Measurements from ENCODE around the gene TMEM154. TPM values are rescaled to one million over a fixed set of nuclear protein-coding genes. Genes with fewer than 3 reads are reported as not detected.

TMEM154 gene
- polyA plus RNA-seq, 1 donor from 2014 or later = not detected

DNA sequence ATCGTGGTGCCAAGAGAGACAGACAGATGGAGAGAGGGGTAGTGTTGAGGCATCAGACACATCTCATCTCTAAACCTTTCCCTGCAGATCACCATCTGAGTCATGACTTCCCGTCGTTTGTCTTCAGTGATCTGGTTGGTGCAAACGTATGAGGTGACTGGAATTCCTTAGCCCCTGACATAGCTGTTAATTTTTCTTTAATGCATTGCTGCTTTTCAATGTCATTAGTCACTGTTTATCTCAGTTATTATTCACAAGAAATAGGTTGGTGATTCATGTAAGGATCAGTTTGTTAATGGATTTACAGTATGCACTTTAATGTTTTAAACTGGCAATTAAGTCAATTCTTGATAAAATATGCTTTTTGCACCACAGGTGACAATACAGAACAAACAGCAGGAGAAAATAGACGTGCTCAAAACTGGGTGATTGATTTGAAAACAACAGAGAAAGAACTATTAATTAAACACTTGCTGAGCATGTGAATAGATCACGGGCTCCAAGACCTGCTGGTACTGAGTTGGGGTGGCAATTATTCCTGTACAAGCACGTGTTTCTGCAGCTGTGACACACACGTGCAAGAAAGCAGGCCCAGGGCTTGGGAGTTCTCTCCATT lies 1.3 kb upstream of the TMEM154 start:
- H4K20me1 ChIP-seq (ENCODE audit: insufficient read depth) = no peaks in the 10 kb centered on the region
- H3K79me2 ChIP-seq (replicated peaks; ENCODE audit: insufficient read depth, low read length) = no peaks in the 10 kb centered on the region
- peaks cover 22% of the 10 kb centered on the region for H3K27me3 ChIP-seq (ENCODE audit: insufficient read depth, low read depth, low read length)
- H3K4me2 ChIP-seq (ENCODE audit: low read length) = no peak overlapping the region
- no peaks in the 10 kb centered on the region for H3K9me2 ChIP-seq (ENCODE audit: insufficient read depth, low read length)
- no peak overlapping the region for H3K4me3 ChIP-seq (ENCODE audit: low read length)
- TF ChIP-seq EZH2 (IDR thresholded peaks at IDR 0.05; ENCODE audit: borderline replicate concordance, insufficient read depth, low read length, poor library complexity, severe bottlenecking) (no peak), EP300 (conservative IDR thresholded peaks at IDR 0.05; ENCODE audit: poor library complexity, severe bottlenecking) (no peak), POLR2AphosphoS5 (IDR thresholded peaks at IDR 0.05) (no peak), RAD21 (conservative IDR thresholded peaks at IDR 0.05) (no peak), MXI1 (conservative IDR thresholded peaks at IDR 0.05; ENCODE audit: poor library complexity, severe bottlenecking) (no peak), SMC3 (conservative IDR thresholded peaks at IDR 0.05; ENCODE audit: poor library complexity) (no peak), TAF1 (IDR thresholded peaks at IDR 0.05; ENCODE audit: low read depth) (no peak)
- TF ChIP-seq, protein P1, sequence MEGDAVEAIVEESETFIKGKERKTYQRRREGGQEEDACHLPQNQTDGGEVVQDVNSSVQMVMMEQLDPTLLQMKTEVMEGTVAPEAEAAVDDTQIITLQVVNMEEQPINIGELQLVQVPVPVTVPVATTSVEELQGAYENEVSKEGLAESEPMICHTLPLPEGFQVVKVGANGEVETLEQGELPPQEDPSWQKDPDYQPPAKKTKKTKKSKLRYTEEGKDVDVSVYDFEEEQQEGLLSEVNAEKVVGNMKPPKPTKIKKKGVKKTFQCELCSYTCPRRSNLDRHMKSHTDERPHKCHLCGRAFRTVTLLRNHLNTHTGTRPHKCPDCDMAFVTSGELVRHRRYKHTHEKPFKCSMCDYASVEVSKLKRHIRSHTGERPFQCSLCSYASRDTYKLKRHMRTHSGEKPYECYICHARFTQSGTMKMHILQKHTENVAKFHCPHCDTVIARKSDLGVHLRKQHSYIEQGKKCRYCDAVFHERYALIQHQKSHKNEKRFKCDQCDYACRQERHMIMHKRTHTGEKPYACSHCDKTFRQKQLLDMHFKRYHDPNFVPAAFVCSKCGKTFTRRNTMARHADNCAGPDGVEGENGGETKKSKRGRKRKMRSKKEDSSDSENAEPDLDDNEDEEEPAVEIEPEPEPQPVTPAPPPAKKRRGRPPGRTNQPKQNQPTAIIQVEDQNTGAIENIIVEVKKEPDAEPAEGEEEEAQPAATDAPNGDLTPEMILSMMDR (IDR thresholded peaks at IDR 0.05; ENCODE audit: poor library complexity, severe bottlenecking) = no peak
- TF ChIP-seq, protein P2, sequence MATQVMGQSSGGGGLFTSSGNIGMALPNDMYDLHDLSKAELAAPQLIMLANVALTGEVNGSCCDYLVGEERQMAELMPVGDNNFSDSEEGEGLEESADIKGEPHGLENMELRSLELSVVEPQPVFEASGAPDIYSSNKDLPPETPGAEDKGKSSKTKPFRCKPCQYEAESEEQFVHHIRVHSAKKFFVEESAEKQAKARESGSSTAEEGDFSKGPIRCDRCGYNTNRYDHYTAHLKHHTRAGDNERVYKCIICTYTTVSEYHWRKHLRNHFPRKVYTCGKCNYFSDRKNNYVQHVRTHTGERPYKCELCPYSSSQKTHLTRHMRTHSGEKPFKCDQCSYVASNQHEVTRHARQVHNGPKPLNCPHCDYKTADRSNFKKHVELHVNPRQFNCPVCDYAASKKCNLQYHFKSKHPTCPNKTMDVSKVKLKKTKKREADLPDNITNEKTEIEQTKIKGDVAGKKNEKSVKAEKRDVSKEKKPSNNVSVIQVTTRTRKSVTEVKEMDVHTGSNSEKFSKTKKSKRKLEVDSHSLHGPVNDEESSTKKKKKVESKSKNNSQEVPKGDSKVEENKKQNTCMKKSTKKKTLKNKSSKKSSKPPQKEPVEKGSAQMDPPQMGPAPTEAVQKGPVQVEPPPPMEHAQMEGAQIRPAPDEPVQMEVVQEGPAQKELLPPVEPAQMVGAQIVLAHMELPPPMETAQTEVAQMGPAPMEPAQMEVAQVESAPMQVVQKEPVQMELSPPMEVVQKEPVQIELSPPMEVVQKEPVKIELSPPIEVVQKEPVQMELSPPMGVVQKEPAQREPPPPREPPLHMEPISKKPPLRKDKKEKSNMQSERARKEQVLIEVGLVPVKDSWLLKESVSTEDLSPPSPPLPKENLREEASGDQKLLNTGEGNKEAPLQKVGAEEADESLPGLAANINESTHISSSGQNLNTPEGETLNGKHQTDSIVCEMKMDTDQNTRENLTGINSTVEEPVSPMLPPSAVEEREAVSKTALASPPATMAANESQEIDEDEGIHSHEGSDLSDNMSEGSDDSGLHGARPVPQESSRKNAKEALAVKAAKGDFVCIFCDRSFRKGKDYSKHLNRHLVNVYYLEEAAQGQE (IDR thresholded peaks at IDR 0.05; ENCODE audit: borderline replicate concordance) = no peak
- no peaks in the 10 kb centered on the region for H3K9me3 ChIP-seq (ENCODE audit: low read length)
- H3K36me3 ChIP-seq (ENCODE audit: insufficient read depth, low read length) = no peaks in the 10 kb centered on the region
- H3F3A ChIP-seq (ENCODE audit: insufficient read depth, low read length, poor library complexity, severe bottlenecking) = no peaks in the 10 kb centered on the region
- no peak overlapping the region for H3K9ac ChIP-seq (ENCODE audit: low read length)
- H3K27ac ChIP-seq (ENCODE audit: low read length) = no peak overlapping the region
- no peak overlapping the region for H2AFZ ChIP-seq (ENCODE audit: low read depth, low read length)

DNA sequence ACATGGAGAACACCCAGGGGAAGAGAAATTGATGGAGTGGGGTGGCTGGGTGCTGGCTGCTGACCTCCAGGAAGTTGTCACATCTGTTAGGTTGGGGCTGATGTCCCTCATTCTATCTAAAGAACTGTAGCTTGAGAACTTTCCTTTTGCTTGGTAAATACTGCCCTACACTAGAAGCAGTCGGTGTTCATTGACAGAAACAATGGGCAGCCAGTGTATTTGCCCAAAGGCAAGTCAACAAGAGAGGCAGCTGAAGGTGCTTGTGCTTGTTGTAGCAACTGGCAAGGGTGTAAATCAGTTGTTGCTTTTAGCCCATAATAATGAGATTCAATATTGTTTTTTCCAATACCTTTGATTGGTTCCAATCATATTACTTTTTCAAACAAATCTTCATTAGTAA lies 956 bp downstream of the TMEM154 start:
- Histone ChIP-seq H3K79me2 (replicated peaks; ENCODE audit: insufficient read depth, low read length) (no peaks in the 10 kb centered on the region), H3K4me2 (ENCODE audit: low read length) (no peak overlapping the region), H3K27me3 (ENCODE audit: insufficient read depth, low read depth, low read length) (peaks cover 22% of the 10 kb centered on the region), H3K9me2 (ENCODE audit: insufficient read depth, low read length) (no peaks in the 10 kb centered on the region), H3F3A (ENCODE audit: insufficient read depth, low read length, poor library complexity, severe bottlenecking) (no peaks in the 10 kb centered on the region), H3K9ac (ENCODE audit: low read length) (no peak overlapping the region), H2AFZ (ENCODE audit: low read depth, low read length) (no peak overlapping the region), H3K4me3 (ENCODE audit: low read length) (no peak overlapping the region), H3K9me3 (ENCODE audit: low read length) (no peaks in the 10 kb centered on the region), H3K27ac (ENCODE audit: low read length) (no peak overlapping the region), H3K36me3 (ENCODE audit: insufficient read depth, low read length) (no peaks in the 10 kb centered on the region), H4K20me1 (ENCODE audit: insufficient read depth) (no peaks in the 10 kb centered on the region)
- TF ChIP-seq, protein P1 (IDR thresholded peaks at IDR 0.05; ENCODE audit: poor library complexity, severe bottlenecking) = no peak
- TF ChIP-seq MXI1 (conservative IDR thresholded peaks at IDR 0.05; ENCODE audit: poor library complexity, severe bottlenecking) (no peak), TAF1 (IDR thresholded peaks at IDR 0.05; ENCODE audit: low read depth) (no peak), POLR2AphosphoS5 (IDR thresholded peaks at IDR 0.05) (no peak), SMC3 (conservative IDR thresholded peaks at IDR 0.05; ENCODE audit: poor library complexity) (no peak), EP300 (conservative IDR thresholded peaks at IDR 0.05; ENCODE audit: poor library complexity, severe bottlenecking) (no peak), EZH2 (IDR thresholded peaks at IDR 0.05; ENCODE audit: borderline replicate concordance, insufficient read depth, low read length, poor library complexity, severe bottlenecking) (no peak), RAD21 (conservative IDR thresholded peaks at IDR 0.05) (no peak)
- TF ChIP-seq, protein P2 (IDR thresholded peaks at IDR 0.05; ENCODE audit: borderline replicate concordance) = no peak
